NT2/D1 (cell line): ENCODE measurements around the gene SELENOM.

Experiments
- SUZ12 ChIP-seq: IDR thresholded peaks from 2 replicates; pipeline ENCODE4 v1.6.1; 2011; ENCODE audit not compliant: insufficient read length, insufficient read depth; ENCODE audit errors: extremely low read depth
- YY1 ChIP-seq: IDR thresholded peaks from 2 replicates; pipeline ENCODE4 v1.6.1; 2011; ENCODE audit not compliant: insufficient read length, insufficient read depth
- ZNF274 ChIP-seq: IDR thresholded peaks from 2 replicates; pipeline ENCODE4 v1.6.1; 2011; ENCODE audit warnings: mild to moderate bottlenecking, low read depth, low read length

- TF ChIP-seq YY1 (no peak), ZNF274 (no peak), SUZ12 (no peak)
These were observed 24.0 kb downstream of the SELENOM start for GRCh38 chr22:31083377-31083768.
